ENCODE results near the gene CROCC. TPM values are rescaled to one million over a fixed set of nuclear protein-coding genes. Genes with fewer than 3 reads are reported as not detected.

Gene CROCC
- polyA plus RNA-seq, 1 donor (not counting 4 experiments of a cell fraction or from before 2014, with no cell fraction given), result 8.2 TPM

GRCh38 chr1:16977377-16977776, 55.6 kb downstream of the CROCC start:
- FAIRE-seq (no peak), DNase-seq (ENCODE audit: low read depth, low spot score) (no peak)
- no peak overlapping the region for H3K4me2 ChIP-seq (ENCODE audit: control insufficient read depth, extremely low read depth, insufficient read depth, low read depth, low read length)
- no peaks in the 10 kb centered on the region for H4K20me1 ChIP-seq (ENCODE audit: control insufficient read depth, extremely low read depth, insufficient read depth, low read length)
- H3K4me3 ChIP-seq (ENCODE audit: control insufficient read depth in 2 of 3, extremely low read depth in 1 of 3, insufficient read depth in 2 of 3, low read depth in 1 of 3, low read length in 3 of 3), result no peak overlapping the region
- peaks cover 31% of the 10 kb centered on the region for H3K4me1 ChIP-seq (ENCODE audit: control insufficient read depth, extremely low read depth, insufficient read depth, low read length)
- H2AFZ ChIP-seq (ENCODE audit: control insufficient read depth, low read length), result no peak overlapping the region
- no peaks in the 10 kb centered on the region for H3K27me3 ChIP-seq (ENCODE audit: control insufficient read depth, extremely low read depth, insufficient read depth, low read length)
- no peak for TF ChIP-seq CTCF (optimal IDR thresholded peaks at IDR 0.05 in 1 of 3, IDR thresholded peaks at IDR 0.05 in 1 of 3, conservative IDR thresholded peaks at IDR 0.05 in 1 of 3; ENCODE audit: extremely low read depth in 1 of 3, insufficient read depth in 2 of 3, low read length in 3 of 3)
- no peak for TF ChIP-seq EZH2 (IDR thresholded peaks at IDR 0.05; ENCODE audit: low read length)
- no peak overlapping the region for H3K27ac ChIP-seq (ENCODE audit: control insufficient read depth, insufficient read depth, low read length)
- H3K9me1 ChIP-seq (ENCODE audit: control insufficient read depth, extremely low read depth, insufficient read depth, low read length), result no peaks in the 10 kb centered on the region
- H3K9me3 ChIP-seq (ENCODE audit: control insufficient read depth, low read depth, low read length), result no peaks in the 10 kb centered on the region
- dilution Hi-C loops (cut with MboI; ENCODE audit: extremely low pct_ligation_motif_present, low sequenced_read_pairs), result no loop called here
- H3K79me2 ChIP-seq (ENCODE audit: control insufficient read depth, insufficient read depth, low read length), result peaks cover 25% of the 10 kb centered on the region
- no peak overlapping the region for H3K9ac ChIP-seq (ENCODE audit: control insufficient read depth, extremely low read depth, insufficient read depth, low read length)
- H3K36me3 ChIP-seq (ENCODE audit: control insufficient read depth in 2 of 2, extremely low read depth in 1 of 2, insufficient read depth in 2 of 2, low read length in 2 of 2), result peaks cover 9 to 17% of the 10 kb centered on the region in 2 experiments

- H3K79me2 ChIP-seq (ENCODE audit: control insufficient read depth, insufficient read depth, low read length), result peaks cover 25% of the 10 kb centered on the region
- H3K9me1 ChIP-seq (ENCODE audit: control insufficient read depth, extremely low read depth, insufficient read depth, low read length), result no peaks in the 10 kb centered on the region
- H3K36me3 ChIP-seq (ENCODE audit: control insufficient read depth in 2 of 2, extremely low read depth in 1 of 2, insufficient read depth in 2 of 2, low read length in 2 of 2), result peaks cover 9 to 17% of the 10 kb centered on the region in 2 experiments
- dilution Hi-C loops (cut with MboI; ENCODE audit: extremely low pct_ligation_motif_present, low sequenced_read_pairs), result no loop called here
- H3K4me3 ChIP-seq (ENCODE audit: control insufficient read depth in 2 of 3, extremely low read depth in 1 of 3, insufficient read depth in 2 of 3, low read depth in 1 of 3, low read length in 3 of 3), result no peak overlapping the region
- H3K27ac ChIP-seq (ENCODE audit: control insufficient read depth, insufficient read depth, low read length), result no peak overlapping the region
- TF ChIP-seq CTCF (optimal IDR thresholded peaks at IDR 0.05 in 1 of 3, IDR thresholded peaks at IDR 0.05 in 1 of 3, conservative IDR thresholded peaks at IDR 0.05 in 1 of 3; ENCODE audit: extremely low read depth in 1 of 3, insufficient read depth in 2 of 3, low read length in 3 of 3) (no peak), EZH2 (IDR thresholded peaks at IDR 0.05; ENCODE audit: low read length) (no peak)
- H2AFZ ChIP-seq (ENCODE audit: control insufficient read depth, low read length), result no peak overlapping the region
- DNase-seq (ENCODE audit: low read depth, low spot score) (no peak), FAIRE-seq (no peak)
- no peak overlapping the region for H3K4me2 ChIP-seq (ENCODE audit: control insufficient read depth, extremely low read depth, insufficient read depth, low read depth, low read length)
- H3K27me3 ChIP-seq (ENCODE audit: control insufficient read depth, extremely low read depth, insufficient read depth, low read length), result no peaks in the 10 kb centered on the region
- H3K4me1 ChIP-seq (ENCODE audit: control insufficient read depth, extremely low read depth, insufficient read depth, low read length), result peaks cover 32% of the 10 kb centered on the region
- no peaks in the 10 kb centered on the region for H4K20me1 ChIP-seq (ENCODE audit: control insufficient read depth, extremely low read depth, insufficient read depth, low read length)
- H3K9ac ChIP-seq (ENCODE audit: control insufficient read depth, extremely low read depth, insufficient read depth, low read length), result no peak overlapping the region
- no peaks in the 10 kb centered on the region for H3K9me3 ChIP-seq (ENCODE audit: control insufficient read depth, low read depth, low read length)
Observed at GRCh38 chr1:16978139-16978538, 56.4 kb downstream of the CROCC start.
